ENCODE data around the gene STAG1. TPM values are rescaled to one million over a fixed set of nuclear protein-coding genes. Genes with fewer than 3 reads are reported as not detected.

STAG1 gene
- total RNA-seq, 1 experiment from 2014 or later: 43.7 TPM

DNA sequence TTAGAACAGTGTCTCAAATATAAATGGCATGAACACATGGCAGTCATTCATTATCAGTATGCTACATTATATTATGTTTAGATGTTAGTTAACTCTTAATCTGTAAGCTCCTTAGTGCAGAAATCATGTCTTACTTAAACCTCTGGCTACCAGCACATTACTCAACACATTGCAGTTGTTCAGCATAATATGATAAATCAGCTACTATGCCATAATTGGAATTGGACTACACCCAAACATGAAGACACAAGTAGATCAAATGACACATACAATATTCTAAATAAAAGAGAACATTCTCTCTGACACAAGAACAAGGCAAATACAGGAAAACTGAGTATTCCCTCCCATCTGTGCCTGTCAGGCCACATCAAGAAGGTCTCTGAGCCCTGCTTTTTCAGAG lies 385.9 kb downstream of the STAG1 start:
- H3K4me3 ChIP-seq (ENCODE audit: low read depth in 2 of 2, low read length in 2 of 2): no peak overlapping the region
- 0 out of 2 replicates have a peak, but pooled peaks cover 3% of the 10 kb centered on the region for H3K36me3 ChIP-seq (ENCODE audit: control insufficient read depth, insufficient read depth, low read length)
- H3K9me3 ChIP-seq (ENCODE audit: control insufficient read depth, insufficient read depth, low read depth, low read length): no peaks in the 10 kb centered on the region
- ChIA-PET POLR2A (no interaction called here), CTCF (no interaction called here)
- in situ Hi-C loops (cut with HindIII; ENCODE audit: low pct_unique_long_range_greater_than_20kb, low sequenced_read_pairs): no loop called here
- DNase-seq (ENCODE audit: low read depth, low spot score) (no peak), ATAC-seq (no peak)
- intact Hi-C loops (cut with micrococcal nuclease; ENCODE audit: unreplicated experiment): no loop called here
- H3K27ac ChIP-seq (ENCODE audit: low read length): no peak overlapping the region
- no peaks in the 10 kb centered on the region for H3K4me1 ChIP-seq (ENCODE audit: control insufficient read depth, insufficient read depth, low read length)
- TF ChIP-seq POLR2AphosphoS5 (IDR thresholded peaks at IDR 0.05; ENCODE audit: low read depth, low read length) (no peak), TCF7L2 (IDR thresholded peaks at IDR 0.05; ENCODE audit: low read depth, low read length) (no peak), SIN3A (IDR thresholded peaks at IDR 0.05; ENCODE audit: borderline replicate concordance, insufficient read depth, low read depth, low read length) (no peak)
- TF ChIP-seq, protein P1, sequence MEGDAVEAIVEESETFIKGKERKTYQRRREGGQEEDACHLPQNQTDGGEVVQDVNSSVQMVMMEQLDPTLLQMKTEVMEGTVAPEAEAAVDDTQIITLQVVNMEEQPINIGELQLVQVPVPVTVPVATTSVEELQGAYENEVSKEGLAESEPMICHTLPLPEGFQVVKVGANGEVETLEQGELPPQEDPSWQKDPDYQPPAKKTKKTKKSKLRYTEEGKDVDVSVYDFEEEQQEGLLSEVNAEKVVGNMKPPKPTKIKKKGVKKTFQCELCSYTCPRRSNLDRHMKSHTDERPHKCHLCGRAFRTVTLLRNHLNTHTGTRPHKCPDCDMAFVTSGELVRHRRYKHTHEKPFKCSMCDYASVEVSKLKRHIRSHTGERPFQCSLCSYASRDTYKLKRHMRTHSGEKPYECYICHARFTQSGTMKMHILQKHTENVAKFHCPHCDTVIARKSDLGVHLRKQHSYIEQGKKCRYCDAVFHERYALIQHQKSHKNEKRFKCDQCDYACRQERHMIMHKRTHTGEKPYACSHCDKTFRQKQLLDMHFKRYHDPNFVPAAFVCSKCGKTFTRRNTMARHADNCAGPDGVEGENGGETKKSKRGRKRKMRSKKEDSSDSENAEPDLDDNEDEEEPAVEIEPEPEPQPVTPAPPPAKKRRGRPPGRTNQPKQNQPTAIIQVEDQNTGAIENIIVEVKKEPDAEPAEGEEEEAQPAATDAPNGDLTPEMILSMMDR (IDR thresholded peaks at IDR 0.05): no peak
- TF ChIP-seq, protein P2, sequence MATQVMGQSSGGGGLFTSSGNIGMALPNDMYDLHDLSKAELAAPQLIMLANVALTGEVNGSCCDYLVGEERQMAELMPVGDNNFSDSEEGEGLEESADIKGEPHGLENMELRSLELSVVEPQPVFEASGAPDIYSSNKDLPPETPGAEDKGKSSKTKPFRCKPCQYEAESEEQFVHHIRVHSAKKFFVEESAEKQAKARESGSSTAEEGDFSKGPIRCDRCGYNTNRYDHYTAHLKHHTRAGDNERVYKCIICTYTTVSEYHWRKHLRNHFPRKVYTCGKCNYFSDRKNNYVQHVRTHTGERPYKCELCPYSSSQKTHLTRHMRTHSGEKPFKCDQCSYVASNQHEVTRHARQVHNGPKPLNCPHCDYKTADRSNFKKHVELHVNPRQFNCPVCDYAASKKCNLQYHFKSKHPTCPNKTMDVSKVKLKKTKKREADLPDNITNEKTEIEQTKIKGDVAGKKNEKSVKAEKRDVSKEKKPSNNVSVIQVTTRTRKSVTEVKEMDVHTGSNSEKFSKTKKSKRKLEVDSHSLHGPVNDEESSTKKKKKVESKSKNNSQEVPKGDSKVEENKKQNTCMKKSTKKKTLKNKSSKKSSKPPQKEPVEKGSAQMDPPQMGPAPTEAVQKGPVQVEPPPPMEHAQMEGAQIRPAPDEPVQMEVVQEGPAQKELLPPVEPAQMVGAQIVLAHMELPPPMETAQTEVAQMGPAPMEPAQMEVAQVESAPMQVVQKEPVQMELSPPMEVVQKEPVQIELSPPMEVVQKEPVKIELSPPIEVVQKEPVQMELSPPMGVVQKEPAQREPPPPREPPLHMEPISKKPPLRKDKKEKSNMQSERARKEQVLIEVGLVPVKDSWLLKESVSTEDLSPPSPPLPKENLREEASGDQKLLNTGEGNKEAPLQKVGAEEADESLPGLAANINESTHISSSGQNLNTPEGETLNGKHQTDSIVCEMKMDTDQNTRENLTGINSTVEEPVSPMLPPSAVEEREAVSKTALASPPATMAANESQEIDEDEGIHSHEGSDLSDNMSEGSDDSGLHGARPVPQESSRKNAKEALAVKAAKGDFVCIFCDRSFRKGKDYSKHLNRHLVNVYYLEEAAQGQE (IDR thresholded peaks at IDR 0.05; ENCODE audit: insufficient read depth in 1 of 2, low read depth in 2 of 2, low read length in 1 of 2): no peak
- H3K27me3 ChIP-seq (ENCODE audit: control insufficient read depth, insufficient read depth, low read length): no peaks in the 10 kb centered on the region
- no TSS peak for BruUV-seq (replicated peaks)

DNA sequence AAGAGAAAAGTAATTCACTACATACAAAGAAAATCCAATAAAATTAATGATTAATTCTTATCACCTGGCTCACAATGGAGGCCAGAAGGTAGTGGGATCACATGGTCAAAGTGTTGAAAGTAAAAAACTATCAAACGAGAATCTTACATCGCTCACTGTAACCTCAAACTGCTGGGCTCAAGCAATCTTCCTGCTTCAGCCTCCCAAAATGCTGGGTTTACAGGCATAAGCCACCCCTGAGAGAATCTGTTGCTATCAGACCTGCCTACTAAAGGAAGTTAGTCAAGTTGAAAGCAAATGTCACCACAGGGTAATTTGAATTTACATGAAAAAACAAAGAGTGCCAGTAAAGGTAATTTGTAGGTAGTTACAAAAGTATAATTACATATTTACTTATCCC lies 398.7 kb downstream of the STAG1 start:
- no peaks in the 10 kb centered on the region for H3K36me3 ChIP-seq (ENCODE audit: control insufficient read depth, insufficient read depth, low read length)
- in situ Hi-C loops (cut with HindIII; ENCODE audit: low pct_unique_long_range_greater_than_20kb, low sequenced_read_pairs): no loop called here
- no TSS peak for BruUV-seq (replicated peaks)

More for the DNA sequence above, 398.7 kb downstream of the STAG1 start:
- intact Hi-C loops (cut with micrococcal nuclease; ENCODE audit: unreplicated experiment): loop anchor here (10.0 kb wide), 1 partner anchor 661 kb away; no protein-coding TSS in a partner anchor
- H3K27me3 ChIP-seq (ENCODE audit: control insufficient read depth, insufficient read depth, low read length): no peaks in the 10 kb centered on the region
- ATAC-seq (no peak), DNase-seq (ENCODE audit: low read depth, low spot score) (no peak)
- ChIA-PET POLR2A (no interaction called here), CTCF (no interaction called here)
- no peak overlapping the region for H3K27ac ChIP-seq (ENCODE audit: low read length)
- H3K4me3 ChIP-seq (ENCODE audit: low read depth in 2 of 2, low read length in 2 of 2): no peak overlapping the region
- TF ChIP-seq, protein P1 (IDR thresholded peaks at IDR 0.05): no peak
- TF ChIP-seq, protein P2 (IDR thresholded peaks at IDR 0.05; ENCODE audit: insufficient read depth in 1 of 2, low read depth in 2 of 2, low read length in 1 of 2): no peak
- no peak for TF ChIP-seq TCF7L2 (IDR thresholded peaks at IDR 0.05; ENCODE audit: low read depth, low read length)
- no peak for TF ChIP-seq POLR2AphosphoS5 (IDR thresholded peaks at IDR 0.05; ENCODE audit: low read depth, low read length)
- no peak for TF ChIP-seq SIN3A (IDR thresholded peaks at IDR 0.05; ENCODE audit: borderline replicate concordance, insufficient read depth, low read depth, low read length)
- H3K4me1 ChIP-seq (ENCODE audit: control insufficient read depth, insufficient read depth, low read length): no peaks in the 10 kb centered on the region
- H3K9me3 ChIP-seq (ENCODE audit: control insufficient read depth, insufficient read depth, low read depth, low read length): no peaks in the 10 kb centered on the region

All from Panc1 (cell line).